SK-N-SH (cell line): ENCODE data around the gene TRIP6. TPM values are rescaled to one million over a fixed set of nuclear protein-coding genes. Genes with fewer than 3 reads are reported as not detected.

ENCODE experiments used
- CTCF ChIA-PET: fragments of 300-600, 350-600 bp; formaldehyde crosslinking; extraction: SDS; loops from one replicate; lab custom pipeline; 2021; lab: Yijun Ruan, JAX
- POLR2A ChIA-PET: fragments of 350-600 bp; sonication (Branson Sonifier 250); formaldehyde crosslinking; extraction: SDS; loops from one replicate; lab custom pipeline; 2020; ENCODE audit warnings: antibody characterized with exemption, inconsistent platforms; lab: Yijun Ruan, JAX
- DNase-seq: peaks from one replicate; pipeline ENCODE4 v3.0.0; 2012
- H2AFZ ChIP-seq: fragments of 200-600 bp; sonication (generic); 2 replicates; pipeline ENCODE4 v1.8.1; 2016; ENCODE audit warnings: antibody characterized with exemption, mild to moderate bottlenecking, low read depth
- H3F3A ChIP-seq: fragments of 200-600 bp; sonication (generic); replicated peaks from 2 replicates; pipeline ENCODE3; 2016; ENCODE audit warnings: antibody characterized with exemption, mild to moderate bottlenecking; ENCODE audit not compliant: insufficient read depth
- H3K27ac ChIP-seq, 2 experiments: fragments of 200-500 bp in 1 of 2; fragments of 200-600 bp in 1 of 2; sonication (Bioruptor generic) in 1 of 2; sonication (generic), shearing (Covaris generic) in 1 of 2; 2 replicates each; pipeline versions ENCODE4 v1.5.1 to v1.6.1; 2014 to 2016; ENCODE audit warnings: low read depth in 2 of 2, inconsistent platforms in 1 of 2, low read length in 1 of 2, mild to moderate bottlenecking in 1 of 2, mixed read lengths in 1 of 2
- H3K27me3 ChIP-seq: fragments of 200-600 bp; sonication (generic), shearing (Covaris generic); 2 replicates; pipeline ENCODE4 v1.6.1; 2016; ENCODE audit warnings: mixed run types; ENCODE audit not compliant: insufficient read depth
- H3K36me3 ChIP-seq, 2 experiments: fragments of 200-500 bp in 1 of 2; fragments of 200-600 bp in 1 of 2; sonication (Bioruptor generic) in 1 of 2; sonication (generic) in 1 of 2; replicated peaks in 1 of 2; 2 replicates each; pipeline versions ENCODE3 to v1.5.1; 2014 to 2016; ENCODE audit warnings: low read length in 1 of 2, mild to moderate bottlenecking in 1 of 2; ENCODE audit not compliant: insufficient read depth in 2 of 2, control insufficient read depth in 1 of 2
- H3K4me1 ChIP-seq, 2 experiments: fragments of 200-500 bp in 1 of 2; fragments of 200-600 bp in 1 of 2; sonication (Bioruptor generic) in 1 of 2; sonication (generic), shearing (Covaris generic) in 1 of 2; 2 replicates each; pipeline versions ENCODE4 v1.5.1 to v1.6.1; 2014 to 2016; ENCODE audit warnings: low read depth in 1 of 2, low read length in 1 of 2, mixed run types in 1 of 2; ENCODE audit not compliant: insufficient read depth in 2 of 2, control insufficient read depth in 1 of 2
- H3K4me2 ChIP-seq: fragments of 200-600 bp; sonication (generic), shearing (Covaris generic); 2 replicates; pipeline ENCODE4 v1.6.1; 2017; ENCODE audit warnings: mixed run types
- H3K4me3 ChIP-seq, 2 experiments: fragments of 200-500 bp in 1 of 2; fragments of 200-600 bp in 1 of 2; sonication (Bioruptor generic) in 1 of 2; sonication (generic), shearing (Covaris generic) in 1 of 2; 2 replicates each; pipeline versions ENCODE4 v1.5.1 to v1.8.1; 2014 to 2016; ENCODE audit warnings: low read depth in 2 of 2, inconsistent platforms in 1 of 2, low read length in 1 of 2, mild to moderate bottlenecking in 1 of 2, mixed read lengths in 1 of 2, moderate library complexity in 1 of 2
- H3K79me2 ChIP-seq: fragments of 200-600 bp; sonication (generic); 2 replicates; pipeline ENCODE4 v1.8.1; 2017; ENCODE audit warnings: mild to moderate bottlenecking; ENCODE audit not compliant: insufficient read depth
- H3K9ac ChIP-seq: fragments of 200-600 bp; sonication (generic); 2 replicates; pipeline ENCODE4 v1.6.1; 2017; ENCODE audit warnings: mixed run types
- H3K9me2 ChIP-seq: fragments of 200-600 bp; sonication (generic); 2 replicates; pipeline ENCODE4 v1.6.1; 2017; ENCODE audit warnings: mixed run types
- H3K9me3 ChIP-seq: fragments of 200-600 bp; sonication (generic); 2 replicates; pipeline ENCODE4 v1.6.1; 2017; ENCODE audit warnings: mixed run types, mild to moderate bottlenecking, moderate library complexity
- H4K20me1 ChIP-seq: fragments of 200-600 bp; sonication (generic); 2 replicates; pipeline ENCODE4 v1.6.1; 2017; ENCODE audit warnings: mild to moderate bottlenecking, mixed run types; ENCODE audit not compliant: insufficient read depth
- CTCF ChIP-seq: fragments of 200-600 bp; sonication (generic); IDR thresholded peaks from 2 replicates; pipeline ENCODE4 v1.6.1; 2017; ENCODE audit warnings: antibody characterized with exemption, mild to moderate bottlenecking, moderate library complexity
- EP300 ChIP-seq, 2 experiments: IDR thresholded peaks; 2 replicates each; pipeline versions ENCODE4 v1.4.0 to v1.6.1; 2012; ENCODE audit warnings: borderline replicate concordance in 1 of 2, low read depth in 1 of 2, low read length in 1 of 2
- EZH2phosphoT487 ChIP-seq: fragments of 200-600 bp; sonication (generic); IDR thresholded peaks from 2 replicates; pipeline ENCODE4 v1.6.1; 2017; ENCODE audit warnings: low read depth, mixed run types, mild to moderate bottlenecking, antibody characterized with exemption, moderate library complexity, borderline replicate concordance
- FOXM1 ChIP-seq: IDR thresholded peaks from 2 replicates; pipeline ENCODE4 v1.4.0; 2012; ENCODE audit warnings: low read depth, mild to moderate bottlenecking
- JUND ChIP-seq: IDR thresholded peaks from 2 replicates; pipeline ENCODE4 v1.4.0; 2012
- MAX ChIP-seq: IDR thresholded peaks from 2 replicates; pipeline ENCODE4 v1.4.0; 2012; ENCODE audit warnings: low read depth
- MEF2A ChIP-seq: IDR thresholded peaks from 2 replicates; pipeline ENCODE4 v1.4.0; 2012; ENCODE audit warnings: low read depth, borderline replicate concordance
- MXI1 ChIP-seq: IDR thresholded peaks from 2 replicates; pipeline ENCODE4 v1.6.1; 2012; ENCODE audit warnings: mild to moderate bottlenecking, low read depth, low read length, improper control_type of control experiment
- NRF1 ChIP-seq: IDR thresholded peaks from 2 replicates; pipeline ENCODE4 v1.6.1; 2012; ENCODE audit warnings: low read depth, mild to moderate bottlenecking, low read length
- POLR2AphosphoS5 ChIP-seq: IDR thresholded peaks from 2 replicates; pipeline ENCODE4 v1.6.1; 2012; ENCODE audit warnings: low read depth, low read length
- RAD21 ChIP-seq: IDR thresholded peaks from 2 replicates; pipeline ENCODE4 v1.6.1; 2012; ENCODE audit warnings: mild to moderate bottlenecking, low read length
- RCOR1 ChIP-seq: fragments of 150-350 bp; IDR thresholded peaks from 2 replicates; pipeline ENCODE4 v1.6.1; 2017; ENCODE audit warnings: antibody characterized with exemption, low read length
- REST ChIP-seq: IDR thresholded peaks from 2 replicates; pipeline ENCODE4 v1.6.1; 2012; ENCODE audit warnings: mild to moderate bottlenecking, low read depth, low read length, moderate library complexity
- RFX5 ChIP-seq: IDR thresholded peaks from 2 replicates; pipeline ENCODE4 v1.6.1; 2012; ENCODE audit warnings: mild to moderate bottlenecking, improper control_type of control experiment, low read length
- SIN3A ChIP-seq: IDR thresholded peaks from 2 replicates; pipeline ENCODE4 v1.6.1; 2012; ENCODE audit warnings: low read depth, mild to moderate bottlenecking, low read length, moderate library complexity, borderline replicate concordance
- SMC3 ChIP-seq: IDR thresholded peaks from 2 replicates; pipeline ENCODE4 v1.6.1; 2012; ENCODE audit warnings: low read depth, low read length, improper control_type of control experiment
- WGBS: methylation state at CpG from one replicate; pipeline ENCODE4 v1.1.6; 2017; ENCODE audit warnings: low lambda C conversion rate; 5-methylcytosine and 5-hydroxymethylcytosine counted together
- polyA plus RNA-seq, 3 experiments: library from polyadenylated mRNA; depleted of rRNA; stranded (reverse); fragments of >200 nt; gene quantifications; 2 replicates each; pipeline ENCODE4 v1.2.3, GENCODE V29; 2012

TRIP6 gene
- polyA plus RNA-seq, 1 of the 3 experiments (the other 2 are of a cell fraction) = 6.5 TPM

GRCh38 chr7:100896732-100897608 is 29.8 kb downstream of the TRIP6 start:
- Histone ChIP-seq H2AFZ (no peak overlapping the region), H3K27ac (no peak overlapping the region), H3K4me3 (peak overlapping the region; percentile 39 to 61; a peak in 3 of 4 replicates), H3K9ac (no peak overlapping the region), H3K9me2 (no peaks in the 10 kb centered on the region), H3K4me1 (peaks cover 7 to 9% of the 10 kb centered on the region in 2 experiments; a peak in 2 of 4 replicates), H3K79me2 (no peaks in the 10 kb centered on the region), H3K36me3 (no peaks in the 10 kb centered on the region), H4K20me1 (no peaks in the 10 kb centered on the region), H3K9me3 (no peaks in the 10 kb centered on the region), H3K27me3 (peaks cover 54% of the 10 kb centered on the region), H3F3A (no peaks in the 10 kb centered on the region), H3K4me2 (peak overlapping the region; percentile 72; the same call in 1 of the 2 replicates)
- CTCF ChIA-PET = interaction anchor here (0.6 to 10.3 kb wide), 15 partner anchors 8 to 451 kb away, joined by 3 to 122 read pairs (median 5); no protein-coding TSS in a partner anchor
- 3% methylated on average over 21 of the region's 95 CpGs for WGBS
- peak; percentile 87 for DNase-seq
- TF ChIP-seq EP300 (IDR thresholded peaks at IDR 0.05; ENCODE audit: borderline replicate concordance in 1 of 2, low read depth in 1 of 2, low read length in 1 of 2) = no peak
- TF ChIP-seq CTCF = peak; percentile 95
- peak; percentile 91 for TF ChIP-seq SMC3
- TF ChIP-seq MXI1 = peak; percentile 22; the same call in 1 of the 2 replicates
- no peak for TF ChIP-seq MAX
- peak; percentile 4; the same call in 1 of the 2 replicates for TF ChIP-seq NRF1
- TF ChIP-seq JUND = no peak
- TF ChIP-seq RCOR1 = no peak
- TF ChIP-seq RAD21 = peak; percentile 60
- POLR2A ChIA-PET = no interaction called here

GRCh38 chr7:100897772-100898454 is 30.7 kb downstream of the TRIP6 start:
- POLR2A ChIA-PET = no interaction called here

More at GRCh38 chr7:100897772-100898454, 30.7 kb downstream of the TRIP6 start:
- no peak overlapping the region for H3K27ac ChIP-seq
- CTCF ChIA-PET = interaction anchor here (0.6 to 10.3 kb wide), 20 partner anchors 8 to 409 kb away, joined by 3 to 122 read pairs (median 4); partner anchors contain the start of genes SLC12A9 and UFSP1
- H3K9ac ChIP-seq = no peak overlapping the region
- no peaks in the 10 kb centered on the region for H3K9me2 ChIP-seq
- no peak for DNase-seq
- H3K79me2 ChIP-seq = no peaks in the 10 kb centered on the region
- H3K9me3 ChIP-seq = no peaks in the 10 kb centered on the region
- H2AFZ ChIP-seq = no peak overlapping the region
- TF ChIP-seq POLR2AphosphoS5 = no peak
- no peak for TF ChIP-seq SIN3A
- TF ChIP-seq MXI1 = no peak
- no peak for TF ChIP-seq FOXM1
- TF ChIP-seq EZH2phosphoT487 = no peak
- no peak for TF ChIP-seq RFX5
- no peak for TF ChIP-seq MEF2A
- TF ChIP-seq REST = no peak
- TF ChIP-seq, all 33 proteins: peak for 0
- H3K4me2 ChIP-seq = no peak overlapping the region
- H3K4me1 ChIP-seq = peaks cover 7 to 9% of the 10 kb centered on the region in 2 experiments; a peak in 2 of 4 replicates
- peaks cover 62% of the 10 kb centered on the region for H3K27me3 ChIP-seq
- 57% methylated on average over 13 of the region's 13 CpGs for WGBS
- H3K36me3 ChIP-seq = no peaks in the 10 kb centered on the region
- H3F3A ChIP-seq = no peaks in the 10 kb centered on the region
- H4K20me1 ChIP-seq = no peaks in the 10 kb centered on the region
- no peak overlapping the region for H3K4me3 ChIP-seq
